Measurements from ENCODE around the gene FUT7. TPM values are rescaled to one million over a fixed set of nuclear protein-coding genes. Genes with fewer than 3 reads are reported as not detected.

FUT7 gene
- total RNA-seq, 1 experiment from 2014 or later: 0.12 TPM

DNA sequence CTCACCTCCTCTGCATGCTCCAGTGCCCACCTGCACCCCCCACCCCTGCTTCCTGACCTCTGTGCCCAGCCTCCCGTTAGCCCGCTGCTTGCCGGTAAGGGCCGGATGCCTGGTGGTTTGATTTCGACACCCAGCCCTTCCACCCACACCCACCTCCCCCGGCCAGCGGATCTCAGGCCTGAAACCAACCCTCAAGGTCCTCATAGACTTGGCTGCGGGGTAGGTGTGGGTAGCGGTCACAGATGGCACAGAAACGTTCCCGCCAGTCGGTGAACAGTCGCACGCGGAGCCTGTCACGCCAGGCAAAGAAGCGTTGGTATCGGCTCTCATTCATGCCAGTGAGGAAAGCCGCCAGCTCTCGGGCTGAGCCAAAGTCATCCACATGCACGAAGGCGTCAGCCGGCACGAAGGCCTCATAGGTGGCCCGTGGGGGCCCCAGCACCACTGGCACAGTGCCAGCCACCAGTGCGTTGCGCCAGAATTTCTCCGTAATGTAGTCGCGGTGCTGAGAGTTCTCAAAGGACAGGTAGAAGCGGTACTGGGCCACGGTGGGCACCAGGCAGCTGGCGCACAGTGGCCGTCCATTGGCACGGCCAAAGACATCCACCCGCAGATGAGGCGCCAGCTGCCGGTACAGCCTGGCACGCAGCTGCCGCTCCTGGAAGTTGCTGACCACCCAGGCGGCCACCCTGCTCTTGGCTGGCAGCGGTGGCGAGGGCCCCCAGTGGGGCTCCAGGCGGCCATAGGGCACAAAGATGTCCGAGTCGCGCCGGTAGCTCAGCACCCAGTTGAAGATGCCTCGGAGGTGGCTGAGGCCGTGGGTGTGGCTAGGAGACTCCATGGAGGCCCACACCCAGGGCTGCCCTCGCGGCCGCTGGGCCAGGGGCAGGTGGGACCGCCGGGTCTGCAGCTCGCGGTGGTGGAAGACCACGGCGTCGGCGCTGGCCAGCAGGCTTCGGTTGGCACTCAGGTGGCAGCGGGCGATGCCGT, 1.1 kb downstream of the FUT7 start:
- no peaks in the 10 kb centered on the region for H3K9me3 Mint-ChIP-seq (ENCODE audit: unreplicated experiment)
- BruUV-seq (replicated peaks): no TSS peak
- ChIA-PET POLR2A (interaction anchor here (0.6 kb wide), 1 partner anchor 394 kb away, joined by 3 read pairs; no protein-coding TSS in a partner anchor), CTCF (interaction anchor here (0.7 to 8.1 kb wide), 10 partner anchors 14 to 312 kb away, joined by 3 to 85 read pairs (median 8); partner anchors contain the start of genes NPDC1 and SAPCD2)
- H3K27ac Mint-ChIP-seq (ENCODE audit: low read depth, unreplicated experiment): no peak overlapping the region
- H3K4me1 Mint-ChIP-seq (ENCODE audit: insufficient read depth, unreplicated experiment): peaks cover 8% of the 10 kb centered on the region
- H3K27me3 Mint-ChIP-seq (ENCODE audit: insufficient read depth, unreplicated experiment): no peaks in the 10 kb centered on the region
- H3K4me3 Mint-ChIP-seq (ENCODE audit: unreplicated experiment): no peak overlapping the region
- DNase-seq (ENCODE audit: unreplicated experiment): no peak
- peaks cover 5% of the 10 kb centered on the region for H3K36me3 Mint-ChIP-seq (ENCODE audit: insufficient read depth, unreplicated experiment)
- intact Hi-C loops (cut with micrococcal nuclease): no loop called here
- TF ChIP-seq, protein P1, sequence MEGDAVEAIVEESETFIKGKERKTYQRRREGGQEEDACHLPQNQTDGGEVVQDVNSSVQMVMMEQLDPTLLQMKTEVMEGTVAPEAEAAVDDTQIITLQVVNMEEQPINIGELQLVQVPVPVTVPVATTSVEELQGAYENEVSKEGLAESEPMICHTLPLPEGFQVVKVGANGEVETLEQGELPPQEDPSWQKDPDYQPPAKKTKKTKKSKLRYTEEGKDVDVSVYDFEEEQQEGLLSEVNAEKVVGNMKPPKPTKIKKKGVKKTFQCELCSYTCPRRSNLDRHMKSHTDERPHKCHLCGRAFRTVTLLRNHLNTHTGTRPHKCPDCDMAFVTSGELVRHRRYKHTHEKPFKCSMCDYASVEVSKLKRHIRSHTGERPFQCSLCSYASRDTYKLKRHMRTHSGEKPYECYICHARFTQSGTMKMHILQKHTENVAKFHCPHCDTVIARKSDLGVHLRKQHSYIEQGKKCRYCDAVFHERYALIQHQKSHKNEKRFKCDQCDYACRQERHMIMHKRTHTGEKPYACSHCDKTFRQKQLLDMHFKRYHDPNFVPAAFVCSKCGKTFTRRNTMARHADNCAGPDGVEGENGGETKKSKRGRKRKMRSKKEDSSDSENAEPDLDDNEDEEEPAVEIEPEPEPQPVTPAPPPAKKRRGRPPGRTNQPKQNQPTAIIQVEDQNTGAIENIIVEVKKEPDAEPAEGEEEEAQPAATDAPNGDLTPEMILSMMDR (IDR thresholded peaks at IDR 0.05; ENCODE audit: unreplicated experiment): no peak

DNA sequence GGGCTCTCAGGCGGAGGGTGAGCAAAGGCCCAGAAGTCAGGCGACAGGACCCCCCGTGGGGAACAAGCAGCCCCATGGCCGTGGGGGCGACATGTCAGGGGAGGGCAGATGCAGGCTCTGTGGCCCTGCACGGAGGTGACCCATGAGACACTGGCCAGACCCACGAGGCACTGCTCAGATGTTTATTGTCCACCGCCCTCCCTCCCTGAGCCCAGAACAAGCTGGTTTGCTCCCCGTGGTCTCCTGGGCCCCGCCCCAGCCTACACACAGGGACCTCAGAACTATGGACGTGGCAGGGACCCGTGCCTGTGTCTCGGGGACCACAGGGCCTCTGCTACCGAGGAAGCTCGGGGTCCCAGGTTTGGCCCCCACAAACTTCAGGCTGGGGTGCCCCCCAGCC, 1.9 kb downstream of the FUT7 start:
- POLR2A ChIA-PET: interaction anchor here (0.6 to 1.9 kb wide), 3 partner anchors 13 to 395 kb away, joined by 3 to 4 read pairs (median 3); no protein-coding TSS in a partner anchor

DNA sequence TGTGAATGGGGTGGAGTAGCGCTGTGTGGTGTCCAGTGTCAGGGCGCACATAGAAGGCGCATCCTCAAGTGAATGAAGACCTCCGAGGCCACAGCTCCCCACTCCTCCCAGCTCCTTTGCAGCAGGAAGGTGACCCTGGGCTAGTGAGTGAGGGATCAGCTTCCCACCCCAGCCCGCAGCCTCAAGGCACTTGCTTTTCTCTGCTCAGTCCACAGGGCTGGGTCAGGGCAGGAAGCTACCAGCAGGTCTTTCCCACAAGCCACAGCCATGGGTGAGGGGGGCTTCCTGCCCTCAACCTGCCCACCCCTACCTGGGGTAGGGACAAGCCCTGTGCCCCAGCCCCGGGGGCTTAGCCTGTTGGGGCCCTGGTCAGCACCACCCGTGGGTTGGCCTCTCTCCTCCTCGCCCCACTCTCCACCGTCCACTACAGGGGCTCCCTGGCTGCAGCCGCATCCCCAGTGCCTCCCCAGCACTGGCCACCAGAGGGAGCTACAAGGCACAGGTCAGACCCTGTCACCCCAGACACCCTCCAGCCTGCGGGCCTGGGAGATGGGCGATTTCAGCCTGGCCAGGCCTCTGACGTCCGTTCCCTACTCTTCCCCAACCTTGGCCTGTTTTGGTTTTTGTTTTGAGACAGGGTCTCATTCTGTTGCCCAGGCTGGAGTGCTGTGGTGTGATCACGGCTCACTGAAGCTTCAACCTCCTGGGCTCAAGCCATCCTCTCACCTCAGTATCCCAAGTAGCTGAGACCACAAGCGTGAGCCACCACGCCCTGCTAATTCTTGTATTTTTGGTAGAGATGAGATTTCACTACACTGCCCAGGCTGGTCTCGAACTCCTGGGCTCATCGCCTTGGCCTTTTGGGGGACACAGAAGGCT, 2.6 kb downstream of the FUT7 start:
- ChIA-PET POLR2A (interaction anchor here (1.4 to 1.9 kb wide), 2 partner anchors 14 to 17 kb away, joined by 3 to 4 read pairs; no protein-coding TSS in a partner anchor), CTCF (interaction anchor here (0.6 to 8.1 kb wide), 57 partner anchors 8 to 586 kb away, joined by 3 to 85 read pairs (median 4); partner anchors contain the start of genes AJM1, C8G, CLIC3 and MAN1B1)
- no peaks in the 10 kb centered on the region for H3K9me3 Mint-ChIP-seq (ENCODE audit: unreplicated experiment)
- no peaks in the 10 kb centered on the region for H3K27me3 Mint-ChIP-seq (ENCODE audit: insufficient read depth, unreplicated experiment)
- TF ChIP-seq, protein P1 (IDR thresholded peaks at IDR 0.05; ENCODE audit: unreplicated experiment): peak; percentile 85
- no TSS peak for BruUV-seq (replicated peaks)
- no peak overlapping the region for H3K27ac Mint-ChIP-seq (ENCODE audit: low read depth, unreplicated experiment)
- H3K36me3 Mint-ChIP-seq (ENCODE audit: insufficient read depth, unreplicated experiment): peaks cover 5% of the 10 kb centered on the region
- DNase-seq (ENCODE audit: unreplicated experiment): peak; percentile 70
- peak overlapping the region; percentile 67 for H3K4me3 Mint-ChIP-seq (ENCODE audit: unreplicated experiment)
- intact Hi-C loops (cut with micrococcal nuclease): no loop called here
- peaks cover 8% of the 10 kb centered on the region for H3K4me1 Mint-ChIP-seq (ENCODE audit: insufficient read depth, unreplicated experiment)

More for the DNA sequence above, 1.9 kb downstream of the FUT7 start:
- BruUV-seq (replicated peaks): no TSS peak
- Mint-ChIP-seq H3K9me3 (ENCODE audit: unreplicated experiment) (no peaks in the 10 kb centered on the region), H3K4me3 (ENCODE audit: unreplicated experiment) (no peak overlapping the region), H3K27ac (ENCODE audit: low read depth, unreplicated experiment) (no peak overlapping the region), H3K27me3 (ENCODE audit: insufficient read depth, unreplicated experiment) (no peaks in the 10 kb centered on the region), H3K4me1 (ENCODE audit: insufficient read depth, unreplicated experiment) (peaks cover 8% of the 10 kb centered on the region), H3K36me3 (ENCODE audit: insufficient read depth, unreplicated experiment) (peaks cover 5% of the 10 kb centered on the region)
- TF ChIP-seq, protein P1 (IDR thresholded peaks at IDR 0.05; ENCODE audit: unreplicated experiment): no peak
- no peak for DNase-seq (ENCODE audit: unreplicated experiment)
- CTCF ChIA-PET: interaction anchor here (0.6 to 8.1 kb wide), 41 partner anchors 8 to 587 kb away, joined by 3 to 85 read pairs (median 5); partner anchors contain the start of genes AJM1, C8G, CLIC3 and MAN1B1
- intact Hi-C loops (cut with micrococcal nuclease): no loop called here
